Natural killer cell treated with Interleukin-12 subunit alpha and Interleukin-12 subunit beta and Interleukin-15 and Interleukin-18, amount 100 ng/mL, for 72 hours (primary cell): Measurements from ENCODE around the gene GRAMD1C. TPM values are rescaled to one million over a fixed set of nuclear protein-coding genes. Genes with fewer than 3 reads are reported as not detected.
A peak's percentile ranks its signal among the peaks of the same experiment; 100 is the strongest.

Experiments
- ATAC-seq, 2 donors: fragments of 150-1000 bp; cut with Tn5 transposase in 1 of 2; sonication (Bioruptor Pico), chemical (Tn5 transposase) in 1 of 2; 2 replicates each; pipeline ENCODE4 v1.10.0; 2021
- DNase-seq: peaks from one replicate; pipeline ENCODE4 v3.0.0; 2022; ENCODE audit warnings: low spot score
- H3K27ac Mint-ChIP-seq, 2 donors: 1 replicate in 1 of 2; 2 replicates in 1 of 2; pipeline ENCODE4 v1.8.0; 2022; ENCODE audit warnings: mixed read lengths in 2 of 2, mild to moderate bottlenecking in 1 of 2, moderate library complexity in 1 of 2
- H3K27me3 Mint-ChIP-seq, 2 donors: 1 replicate in 1 of 2; 2 replicates in 1 of 2; pipeline ENCODE4 v1.8.0; 2022; ENCODE audit warnings: mixed read lengths in 2 of 2
- H3K36me3 Mint-ChIP-seq: one replicate; pipeline ENCODE4 v1.8.0; 2022; ENCODE audit warnings: mixed read lengths
- H3K4me1 Mint-ChIP-seq, 2 donors: 1 replicate in 1 of 2; 2 replicates in 1 of 2; pipeline ENCODE4 v1.8.0; 2022; ENCODE audit warnings: low read depth in 2 of 2, mixed read lengths in 2 of 2, mild to moderate bottlenecking in 1 of 2
- H3K4me3 Mint-ChIP-seq: one replicate; pipeline ENCODE4 v1.8.0; 2022; ENCODE audit warnings: mixed read lengths
- H3K9me3 Mint-ChIP-seq: 2 replicates; pipeline ENCODE4 v1.8.0; 2022; ENCODE audit warnings: mixed read lengths
- total RNA-seq, 2 donors: library from RNA; stranded (reverse); gene quantifications; one replicate each; pipeline ENCODE4 v1.2.3, GENCODE V29; 2022

Gene GRAMD1C
- total RNA-seq, 2 donors from 2014 or later, result 0.26 to 2.3 TPM

- ATAC-seq, result peak; percentile 33 to 50
Observed at GRCh38 chr3:113890256-113890900, 51.8 kb downstream of the GRAMD1C start.

GRCh38 chr3:113894927-113895326, 56.3 kb downstream of the GRAMD1C start:
- peaks cover 4 to 10% of the 10 kb centered on the region in 2 donors for H3K27me3 Mint-ChIP-seq
- H3K4me1 Mint-ChIP-seq, result no peaks in the 10 kb centered on the region
- no peak overlapping the region for H3K4me3 Mint-ChIP-seq
- H3K36me3 Mint-ChIP-seq, result no peaks in the 10 kb centered on the region
- DNase-seq (no peak), ATAC-seq (no peak)
- no peak overlapping the region for H3K27ac Mint-ChIP-seq
- H3K9me3 Mint-ChIP-seq, result no peaks in the 10 kb centered on the region

More at GRCh38 chr3:113890256-113890900, 51.8 kb downstream of the GRAMD1C start:
- no peaks in the 10 kb centered on the region for H3K4me1 Mint-ChIP-seq
- H3K27me3 Mint-ChIP-seq, result peaks cover 0 to under 1% of the 10 kb centered on the region in 2 donors
- H3K36me3 Mint-ChIP-seq, result no peaks in the 10 kb centered on the region
- no peaks in the 10 kb centered on the region for H3K9me3 Mint-ChIP-seq
- H3K4me3 Mint-ChIP-seq, result no peak overlapping the region
- no peak for DNase-seq
- H3K27ac Mint-ChIP-seq, result no peak overlapping the region

- Mint-ChIP-seq H3K4me1 (no peaks in the 10 kb centered on the region), H3K9me3 (no peaks in the 10 kb centered on the region), H3K4me3 (no peak overlapping the region), H3K27ac (no peak overlapping the region), H3K27me3 (peaks cover 4 to 10% of the 10 kb centered on the region in 2 donors), H3K36me3 (no peaks in the 10 kb centered on the region)
- no peak for ATAC-seq
- DNase-seq, result no peak
Observed at GRCh38 chr3:113895964-113896363, 57.4 kb downstream of the GRAMD1C start.

- DNase-seq (no peak), ATAC-seq (no peak)
- Mint-ChIP-seq H3K27ac (no peak overlapping the region), H3K27me3 (peaks cover 4 to 10% of the 10 kb centered on the region in 2 donors), H3K4me3 (no peak overlapping the region), H3K36me3 (no peaks in the 10 kb centered on the region), H3K4me1 (no peaks in the 10 kb centered on the region), H3K9me3 (no peaks in the 10 kb centered on the region)
Observed at GRCh38 chr3:113896930-113897329, 58.3 kb downstream of the GRAMD1C start.

GRCh38 chr3:113897373-113897777, 58.8 kb downstream of the GRAMD1C start:
- DNase-seq (no peak), ATAC-seq (no peak)
- H3K27me3 Mint-ChIP-seq, result peaks cover 4 to 10% of the 10 kb centered on the region in 2 donors
- H3K4me1 Mint-ChIP-seq, result no peaks in the 10 kb centered on the region
- no peaks in the 10 kb centered on the region for H3K36me3 Mint-ChIP-seq
- no peaks in the 10 kb centered on the region for H3K9me3 Mint-ChIP-seq
- no peak overlapping the region for H3K4me3 Mint-ChIP-seq
- no peak overlapping the region for H3K27ac Mint-ChIP-seq

- no peaks in the 10 kb centered on the region for H3K4me1 Mint-ChIP-seq
- H3K27ac Mint-ChIP-seq, result no peak overlapping the region
- DNase-seq (no peak), ATAC-seq (no peak)
- no peak overlapping the region for H3K4me3 Mint-ChIP-seq
- H3K9me3 Mint-ChIP-seq, result no peaks in the 10 kb centered on the region
- peaks cover 8 to 20% of the 10 kb centered on the region in 2 donors for H3K27me3 Mint-ChIP-seq
- H3K36me3 Mint-ChIP-seq, result no peaks in the 10 kb centered on the region
Observed at GRCh38 chr3:113898892-113899291, 60.3 kb downstream of the GRAMD1C start.

GRCh38 chr3:113906568-113907140, 68.1 kb downstream of the GRAMD1C start:
- H3K27me3 Mint-ChIP-seq, result peaks cover 4 to 20% of the 10 kb centered on the region in 2 donors
- no peak overlapping the region for H3K27ac Mint-ChIP-seq
- DNase-seq, result no peak
- H3K4me1 Mint-ChIP-seq, result no peaks in the 10 kb centered on the region
- H3K4me3 Mint-ChIP-seq, result no peak overlapping the region
- H3K36me3 Mint-ChIP-seq, result no peaks in the 10 kb centered on the region
- no peak for ATAC-seq
- no peaks in the 10 kb centered on the region for H3K9me3 Mint-ChIP-seq

- no peaks in the 10 kb centered on the region for H3K36me3 Mint-ChIP-seq
- no peak overlapping the region for H3K4me3 Mint-ChIP-seq
- H3K27me3 Mint-ChIP-seq, result peaks cover 4 to 18% of the 10 kb centered on the region in 2 donors
- DNase-seq (no peak), ATAC-seq (no peak)
- H3K27ac Mint-ChIP-seq, result no peak overlapping the region
- no peaks in the 10 kb centered on the region for H3K9me3 Mint-ChIP-seq
- peaks cover 6 to 7% of the 10 kb centered on the region in 2 donors for H3K4me1 Mint-ChIP-seq
Observed at GRCh38 chr3:113908133-113908532, 69.5 kb downstream of the GRAMD1C start.

- DNase-seq (no peak), ATAC-seq (no peak)
- H3K27ac Mint-ChIP-seq, result no peak overlapping the region
- H3K27me3 Mint-ChIP-seq, result peaks cover 0 to 6% of the 10 kb centered on the region in 2 donors
- H3K4me3 Mint-ChIP-seq, result no peak overlapping the region
- H3K4me1 Mint-ChIP-seq, result peaks cover 6 to 7% of the 10 kb centered on the region in 2 donors
- no peaks in the 10 kb centered on the region for H3K9me3 Mint-ChIP-seq
- H3K36me3 Mint-ChIP-seq, result no peaks in the 10 kb centered on the region
Observed at GRCh38 chr3:113910966-113911365, 72.4 kb downstream of the GRAMD1C start.

GRCh38 chr3:113912552-113913236, 74.1 kb downstream of the GRAMD1C start:
- Mint-ChIP-seq H3K27me3 (peaks cover 0 to 6% of the 10 kb centered on the region in 2 donors), H3K4me3 (peak overlapping the region; percentile 74), H3K9me3 (no peaks in the 10 kb centered on the region), H3K27ac (peak overlapping the region; percentile 26 to 41), H3K36me3 (no peaks in the 10 kb centered on the region), H3K4me1 (peaks cover 6 to 7% of the 10 kb centered on the region in 2 donors)
- DNase-seq, result no peak
- peak; percentile 73 to 78 for ATAC-seq

- H3K9me3 Mint-ChIP-seq, result no peaks in the 10 kb centered on the region
- DNase-seq, result no peak
- H3K36me3 Mint-ChIP-seq, result no peaks in the 10 kb centered on the region
- H3K27me3 Mint-ChIP-seq, result no peaks in the 10 kb centered on the region
- ATAC-seq, result no peak
- H3K4me3 Mint-ChIP-seq, result no peak overlapping the region
- H3K4me1 Mint-ChIP-seq, result peaks cover 6 to 7% of the 10 kb centered on the region in 2 donors
- H3K27ac Mint-ChIP-seq, result no peak overlapping the region
Observed at GRCh38 chr3:113914646-113915045, 76.1 kb downstream of the GRAMD1C start.

GRCh38 chr3:113927556-113927955, 89.0 kb downstream of the GRAMD1C start:
- H3K27me3 Mint-ChIP-seq, result peaks cover 24 to 44% of the 10 kb centered on the region in 2 donors
- DNase-seq, result no peak
- H3K4me3 Mint-ChIP-seq, result no peak overlapping the region
- no peak overlapping the region for H3K27ac Mint-ChIP-seq
- H3K9me3 Mint-ChIP-seq, result peaks cover 10% of the 10 kb centered on the region
- no peak for ATAC-seq
- H3K36me3 Mint-ChIP-seq, result peaks cover 24% of the 10 kb centered on the region
- no peaks in the 10 kb centered on the region for H3K4me1 Mint-ChIP-seq

GRCh38 chr3:113946831-113947230, 108.2 kb downstream of the GRAMD1C start:
- no peaks in the 10 kb centered on the region for H3K9me3 Mint-ChIP-seq
- peak overlapping the region in 1 of 2 donors; percentile 19 for H3K27ac Mint-ChIP-seq
- H3K27me3 Mint-ChIP-seq, result peaks cover 28 to 45% of the 10 kb centered on the region in 2 donors
- no peaks in the 10 kb centered on the region for H3K36me3 Mint-ChIP-seq
- no peak for DNase-seq
- H3K4me3 Mint-ChIP-seq, result peak overlapping the region; percentile 82
- ATAC-seq, result no peak
- H3K4me1 Mint-ChIP-seq, result peaks cover 0 to 5% of the 10 kb centered on the region in 2 donors
